ENCODE data around the gene CADPS2.

GRCh38 chr7:122550545-122550944 is 335.7 kb downstream of the CADPS2 start:
- TF ChIP-seq CTCF (IDR thresholded peaks at IDR 0.05) (no peak), POLR2A (IDR thresholded peaks at IDR 0.05) (no peak)
